Measurements from ENCODE around the gene CPA3. TPM values are rescaled to one million over a fixed set of nuclear protein-coding genes. Genes with fewer than 3 reads are reported as not detected.

The CPA3 gene
- total and polyA plus RNA-seq, 2 donors: 1.0 to 6.3 TPM

DNA sequence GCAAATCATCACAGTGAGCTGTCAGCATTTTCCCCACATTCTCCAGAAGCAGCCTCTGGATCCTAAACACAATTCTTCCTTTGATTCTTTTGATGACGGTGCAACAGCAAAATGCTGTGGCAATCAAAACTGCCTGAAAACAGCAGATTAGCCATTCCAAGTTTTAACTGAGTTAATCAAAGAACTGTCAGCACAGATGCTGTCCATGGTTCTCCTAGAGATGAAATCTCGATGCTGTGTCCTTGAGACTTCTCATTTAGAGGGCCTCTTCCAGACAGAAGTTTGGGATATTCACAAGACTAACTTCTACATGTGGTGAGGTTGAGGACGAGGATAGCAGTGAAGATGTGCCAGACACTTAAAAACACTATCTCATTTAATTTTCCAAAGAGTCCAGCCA, 75.9 kb downstream of the CPA3 start:
- Histone ChIP-seq H3K9me3 (ENCODE audit: control insufficient read depth in 2 of 2, insufficient read depth in 1 of 2, low read length in 1 of 2) (no peaks in the 10 kb centered on the region), H3K27me3 (ENCODE audit: control insufficient read depth in 2 of 2, insufficient read depth in 1 of 2, low read length in 1 of 2) (peaks cover 0 to under 1% of the 10 kb centered on the region in 2 donors), H3K4me3 (ENCODE audit: low read length in 2 of 2) (no peak overlapping the region), H3K27ac (ENCODE audit: low read depth in 1 of 2, low read length in 1 of 2) (no peak overlapping the region), H3K36me3 (ENCODE audit: control insufficient read depth in 2 of 2, insufficient read depth in 2 of 2, low read length in 1 of 2) (no peaks in the 10 kb centered on the region), H3K4me1 (ENCODE audit: control insufficient read depth in 2 of 2, insufficient read depth in 2 of 2, low read length in 2 of 2) (no peaks in the 10 kb centered on the region)
- 91% methylated on average over 3 of the region's 3 CpGs for WGBS
- DNase-seq (ENCODE audit: low read depth in 6 of 9, low spot score in 9 of 9): no peak

DNA sequence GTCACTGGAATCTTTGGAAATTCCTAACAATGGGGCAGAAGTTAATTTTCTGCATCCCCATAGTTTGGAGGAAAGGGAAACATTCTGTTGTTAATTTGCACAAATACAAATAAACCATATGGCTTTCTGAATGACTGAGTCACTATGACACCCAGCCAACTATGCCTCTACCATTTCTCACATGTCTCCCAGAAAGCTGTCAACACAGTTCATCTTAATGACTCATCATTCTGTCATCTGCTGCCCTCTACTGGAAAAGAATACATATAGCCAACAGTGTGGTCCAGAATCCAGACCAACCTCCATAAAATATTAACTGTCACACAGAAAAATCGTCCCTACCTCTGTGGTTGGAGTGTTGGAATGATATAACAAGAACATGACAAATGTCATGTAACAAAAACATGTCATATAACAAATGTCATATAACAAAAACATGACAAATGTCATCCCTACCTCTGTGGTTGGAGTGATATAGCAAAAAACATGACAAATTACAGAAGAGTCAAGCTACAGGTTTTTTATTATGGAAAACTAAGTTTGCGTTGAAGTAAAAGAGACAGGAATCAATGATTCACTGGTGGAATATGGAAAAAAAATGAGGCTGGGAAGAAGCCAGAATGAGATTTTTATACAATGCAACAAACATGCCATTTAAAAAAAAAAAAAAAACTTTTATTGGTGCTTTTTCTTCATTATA, 78.6 kb downstream of the CPA3 start:
- H3K4me1 ChIP-seq (ENCODE audit: control insufficient read depth in 2 of 2, insufficient read depth in 2 of 2, low read length in 2 of 2): no peaks in the 10 kb centered on the region
- H3K36me3 ChIP-seq (ENCODE audit: control insufficient read depth in 2 of 2, insufficient read depth in 2 of 2, low read length in 1 of 2): no peaks in the 10 kb centered on the region
- H3K4me3 ChIP-seq (ENCODE audit: low read length in 2 of 2): no peak overlapping the region
- no peak overlapping the region for H3K27ac ChIP-seq (ENCODE audit: low read depth in 1 of 2, low read length in 1 of 2)
- no peaks in the 10 kb centered on the region for H3K9me3 ChIP-seq (ENCODE audit: control insufficient read depth in 2 of 2, insufficient read depth in 1 of 2, low read length in 1 of 2)
- no peaks in the 10 kb centered on the region for H3K27me3 ChIP-seq (ENCODE audit: control insufficient read depth in 2 of 2, insufficient read depth in 1 of 2, low read length in 1 of 2)
- peak in 6 of 9 donors; percentile 12 to 63 (median 24) for DNase-seq (ENCODE audit: low read depth in 6 of 9, low spot score in 9 of 9)
- 47% methylated on average over 2 of the region's 2 CpGs for WGBS

DNA sequence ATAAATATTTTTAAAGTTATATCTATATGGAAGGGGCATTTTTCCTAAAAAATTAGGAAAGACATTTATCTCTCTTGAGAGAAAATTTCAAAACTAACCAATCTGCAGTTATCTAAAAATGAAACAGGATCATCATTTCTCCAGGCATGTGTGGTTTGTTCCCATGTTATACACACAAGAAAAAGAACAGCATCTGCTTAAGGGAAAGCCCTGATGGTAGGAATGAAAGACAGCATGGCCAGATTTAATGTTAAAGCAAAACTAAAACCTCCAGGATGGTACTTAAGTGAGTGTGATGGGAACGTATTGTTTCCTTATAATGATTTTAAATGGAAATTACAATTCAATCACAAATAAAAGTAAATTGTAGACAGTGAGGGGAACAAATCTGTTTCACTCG, 80.0 kb downstream of the CPA3 start:
- Histone ChIP-seq H3K27ac (ENCODE audit: low read depth in 1 of 2, low read length in 1 of 2) (no peak overlapping the region), H3K27me3 (ENCODE audit: control insufficient read depth in 2 of 2, insufficient read depth in 1 of 2, low read length in 1 of 2) (no peaks in the 10 kb centered on the region), H3K4me1 (ENCODE audit: control insufficient read depth in 2 of 2, insufficient read depth in 2 of 2, low read length in 2 of 2) (no peaks in the 10 kb centered on the region), H3K36me3 (ENCODE audit: control insufficient read depth in 2 of 2, insufficient read depth in 2 of 2, low read length in 1 of 2) (no peaks in the 10 kb centered on the region), H3K4me3 (ENCODE audit: low read length in 2 of 2) (no peak overlapping the region), H3K9me3 (ENCODE audit: control insufficient read depth in 2 of 2, insufficient read depth in 1 of 2, low read length in 1 of 2) (no peaks in the 10 kb centered on the region)
- WGBS: 98% methylated on average over 2 of the region's 2 CpGs
- no peak for DNase-seq (ENCODE audit: low read depth in 6 of 9, low spot score in 9 of 9)

Other genes starting within 250 kb of the CPA3 start
- gene AGTR1, start 167.4 kb upstream of the CPA3 start, total RNA-seq: 0.61 TPM
- 2.1 TPM for gene AGTR1, start 167.4 kb upstream of the CPA3 start, polyA plus RNA-seq
- 0.28 TPM for gene CPB1, start 37.5 kb upstream of the CPA3 start, total RNA-seq
- 0.71 TPM for gene CPB1, start 37.5 kb upstream of the CPA3 start, polyA plus RNA-seq
- 12.7 TPM for gene GYG1, start 126.2 kb downstream of the CPA3 start, total RNA-seq
- gene GYG1, start 126.2 kb downstream of the CPA3 start, polyA plus RNA-seq: 38.9 TPM
- 28.5 TPM for gene HLTF, start 221.2 kb downstream of the CPA3 start, total RNA-seq
- 11.3 TPM for gene HLTF, start 221.2 kb downstream of the CPA3 start, polyA plus RNA-seq

Measured in thymus (tissue), 11 donors.